ENCODE results near the gene CPB2. TPM values are rescaled to one million over a fixed set of nuclear protein-coding genes. Genes with fewer than 3 reads are reported as not detected.

Gene CPB2
- total RNA-seq, 1 experiment from 2014 or later: 0.15 TPM

DNA sequence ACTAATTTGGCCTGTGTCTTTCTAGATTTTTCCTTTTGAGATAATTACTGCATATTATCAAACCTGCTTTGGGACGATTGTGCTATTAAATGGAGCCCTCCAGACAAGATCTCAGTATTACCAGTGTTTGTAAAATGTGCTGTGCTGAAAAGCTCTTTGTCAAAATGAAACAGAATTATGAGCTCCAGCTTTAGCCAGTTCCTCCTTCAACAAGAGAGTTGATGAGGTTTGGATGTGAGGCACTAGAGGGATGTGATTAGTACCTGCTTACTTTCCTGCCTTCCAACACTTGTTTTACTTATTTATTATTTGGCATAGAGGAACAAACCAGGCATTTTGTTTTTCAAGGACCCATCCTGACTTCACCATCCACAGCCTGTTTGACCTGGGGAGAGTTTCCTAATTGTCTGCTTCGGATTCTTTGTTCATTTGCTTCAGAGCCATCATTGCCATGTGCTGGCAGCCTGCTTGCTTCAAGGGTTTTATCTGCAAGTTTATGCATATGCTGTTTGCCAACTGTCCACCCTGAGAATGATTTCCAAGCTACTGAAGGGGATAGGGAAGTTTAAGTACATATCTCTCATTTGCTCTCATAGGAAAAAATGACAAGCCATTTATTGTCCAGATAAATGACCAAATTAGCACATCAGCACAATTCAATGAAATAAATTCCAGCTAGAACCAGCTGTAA lies 32.9 kb upstream of the CPB2 start:
- no peaks in the 10 kb centered on the region for H3K9me3 ChIP-seq (ENCODE audit: control insufficient read depth in 1 of 2, insufficient read depth in 1 of 2, low read depth in 1 of 2, low read length in 2 of 2)
- H3K9me2 ChIP-seq (ENCODE audit: insufficient read depth): no peaks in the 10 kb centered on the region
- H3K36me3 ChIP-seq (ENCODE audit: control insufficient read depth in 1 of 2, insufficient read depth in 2 of 2, low read length in 2 of 2): no peaks in the 10 kb centered on the region
- intact Hi-C loops (cut with micrococcal nuclease): no loop called here
- H2AFZ ChIP-seq (ENCODE audit: low read depth, low read length, poor library complexity, severe bottlenecking): no peak overlapping the region
- no peaks in the 10 kb centered on the region for H4K20me1 ChIP-seq (ENCODE audit: insufficient read depth)
- H3K4me2 ChIP-seq (ENCODE audit: low read length): no peak overlapping the region
- ChIA-PET RAD21 (ENCODE audit: low non-redundant PET in 1 of 2, low total read pairs in 2 of 2, uncharacterized antibody in 2 of 2, unreplicated experiment in 2 of 2) (no interaction called here), CTCF (no interaction called here), POLR2A (no interaction called here)
- ATAC-seq (no peak), DNase-seq (ENCODE audit: low read depth, low spot score) (no peak)
- H3K4me1 ChIP-seq (ENCODE audit: control insufficient read depth in 1 of 2, insufficient read depth in 2 of 2, low read length in 2 of 2): peaks cover 16 to 18% of the 10 kb centered on the region in 2 experiments
- H3K79me2 ChIP-seq (ENCODE audit: insufficient read depth, low read length): no peaks in the 10 kb centered on the region
- H3K9ac ChIP-seq (ENCODE audit: low read length): no peak overlapping the region
- H3K4me3 ChIP-seq (replicated peaks in 1 of 2; ENCODE audit: low read depth in 1 of 2, low read length in 2 of 2): no peak overlapping the region
- H3K27ac ChIP-seq (ENCODE audit: low read depth, low read length): no peak overlapping the region
- BruUV-seq (replicated peaks): no TSS peak
- TF ChIP-seq, protein P1, sequence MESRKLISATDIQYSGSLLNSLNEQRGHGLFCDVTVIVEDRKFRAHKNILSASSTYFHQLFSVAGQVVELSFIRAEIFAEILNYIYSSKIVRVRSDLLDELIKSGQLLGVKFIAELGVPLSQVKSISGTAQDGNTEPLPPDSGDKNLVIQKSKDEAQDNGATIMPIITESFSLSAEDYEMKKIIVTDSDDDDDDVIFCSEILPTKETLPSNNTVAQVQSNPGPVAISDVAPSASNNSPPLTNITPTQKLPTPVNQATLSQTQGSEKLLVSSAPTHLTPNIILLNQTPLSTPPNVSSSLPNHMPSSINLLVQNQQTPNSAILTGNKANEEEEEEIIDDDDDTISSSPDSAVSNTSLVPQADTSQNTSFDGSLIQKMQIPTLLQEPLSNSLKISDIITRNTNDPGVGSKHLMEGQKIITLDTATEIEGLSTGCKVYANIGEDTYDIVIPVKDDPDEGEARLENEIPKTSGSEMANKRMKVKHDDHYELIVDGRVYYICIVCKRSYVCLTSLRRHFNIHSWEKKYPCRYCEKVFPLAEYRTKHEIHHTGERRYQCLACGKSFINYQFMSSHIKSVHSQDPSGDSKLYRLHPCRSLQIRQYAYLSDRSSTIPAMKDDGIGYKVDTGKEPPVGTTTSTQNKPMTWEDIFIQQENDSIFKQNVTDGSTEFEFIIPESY (IDR thresholded peaks at IDR 0.05; ENCODE audit: extremely low read depth, insufficient replicate concordance, low read length): no peak
- TF ChIP-seq SIN3A (IDR thresholded peaks at IDR 0.05; ENCODE audit: low read depth) (no peak), ZNF274 (IDR thresholded peaks at IDR 0.05; ENCODE audit: low read depth, low read length) (no peak), EZH2 (IDR thresholded peaks at IDR 0.05) (no peak)
- TF ChIP-seq, protein P2, sequence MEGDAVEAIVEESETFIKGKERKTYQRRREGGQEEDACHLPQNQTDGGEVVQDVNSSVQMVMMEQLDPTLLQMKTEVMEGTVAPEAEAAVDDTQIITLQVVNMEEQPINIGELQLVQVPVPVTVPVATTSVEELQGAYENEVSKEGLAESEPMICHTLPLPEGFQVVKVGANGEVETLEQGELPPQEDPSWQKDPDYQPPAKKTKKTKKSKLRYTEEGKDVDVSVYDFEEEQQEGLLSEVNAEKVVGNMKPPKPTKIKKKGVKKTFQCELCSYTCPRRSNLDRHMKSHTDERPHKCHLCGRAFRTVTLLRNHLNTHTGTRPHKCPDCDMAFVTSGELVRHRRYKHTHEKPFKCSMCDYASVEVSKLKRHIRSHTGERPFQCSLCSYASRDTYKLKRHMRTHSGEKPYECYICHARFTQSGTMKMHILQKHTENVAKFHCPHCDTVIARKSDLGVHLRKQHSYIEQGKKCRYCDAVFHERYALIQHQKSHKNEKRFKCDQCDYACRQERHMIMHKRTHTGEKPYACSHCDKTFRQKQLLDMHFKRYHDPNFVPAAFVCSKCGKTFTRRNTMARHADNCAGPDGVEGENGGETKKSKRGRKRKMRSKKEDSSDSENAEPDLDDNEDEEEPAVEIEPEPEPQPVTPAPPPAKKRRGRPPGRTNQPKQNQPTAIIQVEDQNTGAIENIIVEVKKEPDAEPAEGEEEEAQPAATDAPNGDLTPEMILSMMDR (IDR thresholded peaks at IDR 0.05 in 2 of 3, conservative IDR thresholded peaks at IDR 0.05 in 1 of 3; ENCODE audit: borderline replicate concordance in 1 of 3, insufficient read depth in 1 of 3, low read depth in 2 of 3, low read length in 2 of 3): no peak
- H3K27me3 ChIP-seq (ENCODE audit: insufficient read depth, low read length): peaks cover under 1% of the 10 kb centered on the region; the same call in 1 of the 2 replicates

Data from HCT116 (cell line).